Caco-2 (cell line): ENCODE measurements around the gene FGFBP3. TPM values are rescaled to one million over a fixed set of nuclear protein-coding genes. Genes with fewer than 3 reads are reported as not detected.

ENCODE experiments used
- BruUV-seq: library from RNA; stranded (reverse); fragments of 400-500 nt; replicated peaks from 2 replicates; lab custom pipeline; 2021; lab: Mats Ljungman, UMichigan
- CTCF ChIA-PET: fragments of 300-600 bp; sonication (Branson Sonifier 250); formaldehyde crosslinking; loops from one replicate; lab custom pipeline; 2022; ENCODE audit warnings: antibody characterized with exemption; lab: Charles Lee
- POLR2A ChIA-PET: fragments of 300-600 bp; sonication (Branson Sonifier 250); formaldehyde crosslinking; loops from one replicate; lab custom pipeline; 2022; ENCODE audit warnings: antibody characterized with exemption; lab: Charles Lee
- DNase-seq, 2 experiments: peaks; one replicate each; pipeline versions ENCODE4 v3.0.0 to v3.0.0-alpha.2; 2020 to 2022
- H3K27me3 ChIP-seq: replicated peaks from 2 replicates; pipeline ENCODE4 v1.6.0; 2011; ENCODE audit warnings: low read length; ENCODE audit not compliant: control insufficient read depth, insufficient read depth
- H3K36me3 ChIP-seq: 2 replicates; pipeline ENCODE4 v1.5.1; 2011; ENCODE audit warnings: low read length; ENCODE audit not compliant: control insufficient read depth, insufficient read depth
- H3K4me1 ChIP-seq: fragments of 250-450 bp; sonication (Bioruptor Pico); 2 replicates; pipeline ENCODE4 v1.5.1; 2020; ENCODE audit warnings: mild to moderate bottlenecking
- H3K4me3 ChIP-seq: 2 replicates; pipeline ENCODE4 v1.5.1; 2011; ENCODE audit warnings: low read depth, mild to moderate bottlenecking, control low read depth, low read length
- H3K9me3 ChIP-seq: fragments of 250-450 bp; sonication (Bioruptor Pico); 2 replicates; pipeline ENCODE4 v1.5.1; 2020; ENCODE audit warnings: mild to moderate bottlenecking, moderate library complexity
- H3K27ac Mint-ChIP-seq: one replicate; pipeline ENCODE4 v1.8.0; 2022; ENCODE audit warnings: mixed read lengths; ENCODE audit not compliant: unreplicated experiment
- H3K27me3 Mint-ChIP-seq: one replicate; pipeline ENCODE4 v1.8.0; 2022; ENCODE audit warnings: mixed read lengths; ENCODE audit not compliant: insufficient read depth, unreplicated experiment
- H3K36me3 Mint-ChIP-seq: one replicate; pipeline ENCODE4 v1.8.0; 2022; ENCODE audit warnings: mild to moderate bottlenecking, mixed read lengths; ENCODE audit not compliant: insufficient read depth, unreplicated experiment
- H3K4me1 Mint-ChIP-seq: one replicate; pipeline ENCODE4 v1.8.0; 2022; ENCODE audit warnings: low read depth, mixed read lengths; ENCODE audit not compliant: unreplicated experiment
- H3K4me3 Mint-ChIP-seq: one replicate; pipeline ENCODE4 v1.8.0; 2022; ENCODE audit warnings: mild to moderate bottlenecking, moderate library complexity, mixed read lengths; ENCODE audit not compliant: unreplicated experiment
- H3K9me3 Mint-ChIP-seq: one replicate; pipeline ENCODE4 v1.8.0; 2022; ENCODE audit warnings: mixed read lengths; ENCODE audit not compliant: unreplicated experiment
- CTCF ChIP-seq, 2 experiments: fragments of 200-600 bp in 1 of 2; IDR thresholded peaks; 1 replicate in 1 of 2; 2 replicates in 1 of 2; pipeline versions ENCODE4 v1.5.1 to v1.8.0; 2011 to 2022; ENCODE audit warnings: antibody characterized with exemption in 1 of 2, control low read depth in 1 of 2, inconsistent platforms in 1 of 2, low read depth in 1 of 2, low read length in 1 of 2, mild to moderate bottlenecking in 1 of 2, moderate library complexity in 1 of 2; ENCODE audit not compliant: insufficient read depth in 1 of 2, severe bottlenecking in 1 of 2, unreplicated experiment in 1 of 2
- intact Hi-C: fragments of 100-400 bp; cut with micrococcal nuclease; formaldehyde crosslinking; loops from one replicate; pipeline ENCODE4 v1.10.0; 2022; ENCODE audit not compliant: unreplicated experiment
- total RNA-seq: library from RNA; stranded (reverse); gene quantifications from 2 replicates; pipeline ENCODE4 v1.2.3, GENCODE V29; 2022

FGFBP3 gene
- total RNA-seq, 1 experiment from 2014 or later = 3.6 TPM

- POLR2A ChIA-PET = interaction anchor here (0.6 to 1.4 kb wide), 11 partner anchors 8 to 648 kb away, joined by 3 to 14 read pairs (median 7); partner anchors contain the start of genes FGFBP3 and TNKS2
- intact Hi-C loops = no loop called here
Measured at GRCh38 chr10:91924212-91925021, 15.1 kb upstream of the FGFBP3 start.

GRCh38 chr10:91923371-91924211, 14.3 kb upstream of the FGFBP3 start, which contains the start of gene BTAF1:
Gene BTAF1 (plus strand): TSS chr10:91923770. CDS start chr10:91924077, 307 bp downstream.
- H3K36me3 Mint-ChIP-seq = peaks cover 33% of the 10 kb centered on the region
- peak; percentile 89 for DNase-seq
- H3K27ac Mint-ChIP-seq = peak within 1 kb of the TSS; percentile 97
- peaks cover 26% of the 10 kb centered on the region for H3K4me1 Mint-ChIP-seq
- ChIA-PET POLR2A (interaction anchor here (0.6 to 1.3 kb wide), 11 partner anchors 9 to 648 kb away, joined by 3 to 14 read pairs (median 5); partner anchors contain the start of gene TNKS2), CTCF (interaction anchor here (1.0 to 1.6 kb wide), 3 partner anchors 10 to 165 kb away, joined by 3 to 6 read pairs (median 3); no protein-coding TSS in a partner anchor)
- Histone ChIP-seq H3K4me3 (peak within 1 kb of the TSS; percentile 85), H3K9me3 (no peaks in the 10 kb centered on the region), H3K27me3 (no peaks in the 10 kb centered on the region), H3K36me3 (no peaks in the 10 kb centered on the region), H3K4me1 (peaks cover 14% of the 10 kb centered on the region; the same call in 1 of the 2 replicates)
- no TSS peak for BruUV-seq
- TF ChIP-seq CTCF (IDR thresholded peaks at IDR 0.05; ENCODE audit: insufficient read depth in 1 of 2, low read depth in 1 of 2, low read length in 1 of 2, severe bottlenecking in 1 of 2, unreplicated experiment in 1 of 2) = no peak
- H3K4me3 Mint-ChIP-seq = peak within 1 kb of the TSS; percentile 90
- peaks cover 10% of the 10 kb centered on the region for H3K9me3 Mint-ChIP-seq
- no peaks in the 10 kb centered on the region for H3K27me3 Mint-ChIP-seq
- intact Hi-C loops = loop anchor here (1.0 kb wide), 1 partner anchor 14 kb away; the partner anchor contains the start of gene FGFBP3

More at GRCh38 chr10:91924212-91925021, 15.1 kb upstream of the FGFBP3 start:
- Histone ChIP-seq H3K27me3 (no peaks in the 10 kb centered on the region), H3K4me1 (peaks cover 14% of the 10 kb centered on the region; the same call in 1 of the 2 replicates), H3K36me3 (no peaks in the 10 kb centered on the region), H3K9me3 (no peaks in the 10 kb centered on the region), H3K4me3 (peak overlapping the region; percentile 85)
- H3K4me1 Mint-ChIP-seq = peaks cover 26% of the 10 kb centered on the region
- TSS peak; percentile 56 for BruUV-seq
- CTCF ChIA-PET = interaction anchor here (1.0 to 1.6 kb wide), 3 partner anchors 9 to 166 kb away, joined by 3 to 6 read pairs (median 3); no protein-coding TSS in a partner anchor
- H3K27me3 Mint-ChIP-seq = no peaks in the 10 kb centered on the region
- peak overlapping the region; percentile 90 for H3K4me3 Mint-ChIP-seq
- no peak for TF ChIP-seq CTCF (IDR thresholded peaks at IDR 0.05; ENCODE audit: insufficient read depth in 1 of 2, low read depth in 1 of 2, low read length in 1 of 2, severe bottlenecking in 1 of 2, unreplicated experiment in 1 of 2)
- DNase-seq = no peak
- H3K27ac Mint-ChIP-seq = peak overlapping the region; percentile 97
- H3K9me3 Mint-ChIP-seq = peaks cover 2% of the 10 kb centered on the region
- H3K36me3 Mint-ChIP-seq = peaks cover 33% of the 10 kb centered on the region
